ENCODE results near the gene LRP8. TPM values are rescaled to one million over a fixed set of nuclear protein-coding genes. Genes with fewer than 3 reads are reported as not detected.
"Not testable (repeated sequence)": the region's sequence is repeated elsewhere in the genome, so short reads cannot be mapped to it uniquely, and the experiment has no call there.

LRP8 gene
- total RNA-seq, 1 experiment from 2014 or later: 54.4 TPM

GRCh38 chr1:53285546-53285945, 42.3 kb downstream of the LRP8 start:
- Histone ChIP-seq H3K9me2 (replicated peaks; ENCODE audit: low read length) (no peaks in the 10 kb centered on the region), H3K4me2 (ENCODE audit: low read length) (no peak overlapping the region), H2AFZ (ENCODE audit: low read length) (no peak overlapping the region), H3K79me2 (ENCODE audit: low read length) (no peaks in the 10 kb centered on the region), H3K36me3 (ENCODE audit: low read depth, low read length) (peaks cover 29% of the 10 kb centered on the region), H4K20me1 (ENCODE audit: low read length) (no peaks in the 10 kb centered on the region), H3K27ac (ENCODE audit: low read length) (no peak overlapping the region), H3F3A (ENCODE audit: low read length, unreplicated experiment) (no peaks in the 10 kb centered on the region), H3K9me3 (ENCODE audit: low read length) (no peaks in the 10 kb centered on the region), H3K4me1 (ENCODE audit: insufficient read depth, low read length) (no peaks in the 10 kb centered on the region), H3K4me3 (ENCODE audit: low read length) (no peak overlapping the region), H3K9ac (ENCODE audit: low read length) (no peak overlapping the region), H3K27me3 (ENCODE audit: low read length) (no peaks in the 10 kb centered on the region)
- DNase-seq: no peak
- no peak for ATAC-seq
- no TSS peak for BruUV-seq (replicated peaks)
- ChIA-PET CTCF (no interaction called here), POLR2A (ENCODE audit: unreplicated experiment) (no interaction called here)
- TF ChIP-seq CTCF (conservative IDR thresholded peaks at IDR 0.05; ENCODE audit: low read depth, low read length): no peak
- intact Hi-C loops (cut with micrococcal nuclease): no loop called here

- intact Hi-C loops (cut with micrococcal nuclease): no loop called here
- H4K20me1 ChIP-seq (ENCODE audit: low read length): no peaks in the 10 kb centered on the region
- H3K79me2 ChIP-seq (ENCODE audit: low read length): no peaks in the 10 kb centered on the region
- no peaks in the 10 kb centered on the region for H3K27me3 ChIP-seq (ENCODE audit: low read length)
- no peak for TF ChIP-seq EZH2phosphoT487 (IDR thresholded peaks at IDR 0.05; ENCODE audit: borderline replicate concordance, low read length)
- TF ChIP-seq EZH2 (IDR thresholded peaks at IDR 0.05; ENCODE audit: low read length, unreplicated experiment): no peak
- TF ChIP-seq CTCF (conservative IDR thresholded peaks at IDR 0.05; ENCODE audit: low read depth, low read length): no peak
- no peaks in the 10 kb centered on the region for H3K9me2 ChIP-seq (replicated peaks; ENCODE audit: low read length)
- H3K27ac ChIP-seq (ENCODE audit: low read length): no peak overlapping the region
- H2AFZ ChIP-seq (ENCODE audit: low read length): no peak overlapping the region
- ATAC-seq: no peak
- no peaks in the 10 kb centered on the region for H3K4me1 ChIP-seq (ENCODE audit: insufficient read depth, low read length)
- BruUV-seq (replicated peaks): no TSS peak
- H3F3A ChIP-seq (ENCODE audit: low read length, unreplicated experiment): no peaks in the 10 kb centered on the region
- no peak for DNase-seq
- no peak overlapping the region for H3K4me2 ChIP-seq (ENCODE audit: low read length)
- CTCF ChIA-PET: no interaction called here
- H3K36me3 ChIP-seq (ENCODE audit: low read depth, low read length): peaks cover 29% of the 10 kb centered on the region
- no peak overlapping the region for H3K9ac ChIP-seq (ENCODE audit: low read length)
- no peaks in the 10 kb centered on the region for H3K9me3 ChIP-seq (ENCODE audit: low read length)
- H3K4me3 ChIP-seq (ENCODE audit: low read length): no peak overlapping the region
- POLR2A ChIA-PET (ENCODE audit: unreplicated experiment): no interaction called here
Measured at GRCh38 chr1:53284224-53285020, 43.4 kb downstream of the LRP8 start.

GRCh38 chr1:53283156-53283555, 44.7 kb downstream of the LRP8 start:
- BruUV-seq (replicated peaks): not testable (repeated sequence)

More at GRCh38 chr1:53283156-53283555, 44.7 kb downstream of the LRP8 start:
- ATAC-seq; POLR2A ChIA-PET (ENCODE audit: unreplicated experiment); H3K4me2 ChIP-seq (ENCODE audit: low read length); H3F3A ChIP-seq (ENCODE audit: low read length, unreplicated experiment); H4K20me1 ChIP-seq (ENCODE audit: low read length); H3K27ac ChIP-seq (ENCODE audit: low read length); H3K4me1 ChIP-seq (ENCODE audit: insufficient read depth, low read length); CTCF ChIA-PET; H3K9me2 ChIP-seq (replicated peaks; ENCODE audit: low read length); DNase-seq; H3K79me2 ChIP-seq (ENCODE audit: low read length); H3K9me3 ChIP-seq (ENCODE audit: low read length); H2AFZ ChIP-seq (ENCODE audit: low read length); intact Hi-C loops (cut with micrococcal nuclease); H3K27me3 ChIP-seq (ENCODE audit: low read length); H3K4me3 ChIP-seq (ENCODE audit: low read length); H3K9ac ChIP-seq (ENCODE audit: low read length): not testable (repeated sequence)
- H3K36me3 ChIP-seq (ENCODE audit: low read depth, low read length): peaks cover 28% of the 10 kb centered on the region

Data from PC-3 (cell line).